GM18867 (cell line): ENCODE data around the gene PAX3.
"Not testable (repeated sequence)": the region's sequence is repeated elsewhere in the genome, so short reads cannot be mapped to it uniquely, and the experiment has no call there.

Source experiments
- ATAC-seq: cut with Tn5 transposase; IDR thresholded peaks from one replicate; pipeline ENCODE4 v1.9.1; 2021; ENCODE audit warnings: mild to moderate bottlenecking, moderate library complexity; ENCODE audit not compliant: unreplicated experiment

The PAX3 gene

DNA sequence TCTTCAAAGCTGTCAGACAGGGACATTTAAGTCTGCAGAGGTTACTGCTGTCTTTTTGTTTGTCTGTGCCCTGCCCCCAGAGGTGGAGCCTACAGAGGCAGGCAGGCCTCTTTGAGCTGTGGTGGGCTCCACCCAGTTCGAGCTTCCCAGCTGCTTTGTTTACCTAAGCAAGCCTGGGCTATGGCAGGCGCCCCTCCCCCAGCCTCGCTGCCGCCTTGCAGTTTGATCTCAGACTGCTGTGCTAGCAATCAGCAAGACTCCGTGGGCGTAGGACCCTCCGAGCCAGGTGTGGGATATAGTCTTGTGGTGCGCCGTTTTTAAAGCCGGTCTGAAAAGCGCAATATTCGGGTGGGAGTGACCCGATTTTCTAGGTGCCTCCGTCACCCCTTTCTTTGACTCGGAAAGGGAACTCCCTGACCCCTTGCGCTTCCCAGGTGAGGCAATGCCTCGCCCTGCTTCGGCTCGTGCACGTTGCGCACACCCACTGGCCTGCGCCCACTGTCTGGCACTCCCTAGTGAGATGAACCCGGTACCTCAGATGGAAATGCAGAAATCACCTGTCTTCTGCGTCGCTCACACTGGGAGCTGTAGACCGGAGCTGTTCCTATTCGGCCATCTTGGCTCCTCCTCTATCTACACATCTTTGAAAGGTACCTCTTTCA lies 143.7 kb downstream of the PAX3 start:
- ATAC-seq = not testable (repeated sequence)
